Stimulated activated naive B cell treated with anti-CD40 and anti-IgM and Interleukin-4, amounts not matched to agents 10 μg/mL and 1 μg/mL and 100 μg/mL, for 72 hours (primary cell): Measurements from ENCODE around the gene TTLL6.
"Not testable (repeated sequence)": the region's sequence is repeated elsewhere in the genome, so short reads cannot be mapped to it uniquely, and the experiment has no call there.

ENCODE experiments used
- ATAC-seq, 2 donors: fragments of 150-1000 bp; cut with Tn5 transposase; replicated peaks; 2 replicates each; pipeline ENCODE4 v1.10.0; 2021; ENCODE audit warnings: moderate library complexity in 1 of 2
- DNase-seq: peaks from one replicate; pipeline ENCODE4 v3.0.0; 2021
- H3K27ac Mint-ChIP-seq: one replicate; pipeline ENCODE4 v1.8.0; 2022; ENCODE audit warnings: mild to moderate bottlenecking, mixed read lengths
- H3K27me3 Mint-ChIP-seq, 2 donors: one replicate each; pipeline ENCODE4 v1.8.0; 2022; ENCODE audit warnings: mixed read lengths in 2 of 2
- H3K36me3 Mint-ChIP-seq, 2 donors: one replicate each; pipeline ENCODE4 v1.8.0; 2022; ENCODE audit warnings: mixed read lengths in 2 of 2, mild to moderate bottlenecking in 1 of 2
- H3K4me1 Mint-ChIP-seq, 2 donors: one replicate each; pipeline ENCODE4 v1.8.0; 2022; ENCODE audit warnings: mixed read lengths in 2 of 2, mild to moderate bottlenecking in 1 of 2
- H3K4me3 Mint-ChIP-seq, 2 donors: one replicate each; pipeline ENCODE4 v1.8.0; 2022; ENCODE audit warnings: mild to moderate bottlenecking in 2 of 2, mixed read lengths in 2 of 2, moderate library complexity in 1 of 2
- H3K9me3 Mint-ChIP-seq, 2 donors: one replicate each; pipeline ENCODE4 v1.8.0; 2022; ENCODE audit warnings: mixed read lengths in 2 of 2, mild to moderate bottlenecking in 1 of 2

Gene TTLL6

DNA sequence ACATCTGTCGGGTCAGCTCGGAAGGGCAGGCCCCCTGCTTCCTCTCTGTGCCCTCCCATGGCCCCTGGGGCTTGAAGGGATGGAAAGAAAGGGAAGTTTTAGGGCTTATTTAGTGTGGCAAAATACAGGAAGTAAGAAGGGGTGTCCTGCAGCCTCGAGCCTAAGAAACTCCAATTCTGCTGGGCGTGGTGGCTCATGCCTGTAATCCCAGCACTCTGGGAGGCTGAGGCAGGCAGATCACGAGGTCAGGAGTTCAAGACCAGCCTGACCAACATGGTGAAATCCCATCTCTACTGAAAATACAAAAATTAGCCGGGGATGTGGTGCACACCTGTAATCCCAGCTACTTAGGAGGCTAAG is 20.9 kb downstream of the TTLL6 start:
- H3K4me1 Mint-ChIP-seq = peaks cover 7 to 10% of the 10 kb centered on the region in 2 donors
- not testable (repeated sequence) for H3K4me3 Mint-ChIP-seq, ATAC-seq, H3K27ac Mint-ChIP-seq, DNase-seq, H3K36me3 Mint-ChIP-seq, H3K9me3 Mint-ChIP-seq
- H3K27me3 Mint-ChIP-seq = peaks cover 47 to 67% of the 10 kb centered on the region in 2 donors

- Mint-ChIP-seq H3K9me3 (no peaks in the 10 kb centered on the region), H3K4me1 (peaks cover 7 to 8% of the 10 kb centered on the region in 2 donors), H3K36me3 (no peaks in the 10 kb centered on the region), H3K27ac (no peak overlapping the region), H3K4me3 (no peak overlapping the region), H3K27me3 (peaks cover 45 to 66% of the 10 kb centered on the region in 2 donors)
- ATAC-seq (no peak), DNase-seq (no peak)
Observed at GRCh38 chr17:48795444-48796162, 21.4 kb downstream of the TTLL6 start.

GRCh38 chr17:48792033-48792798 is 24.8 kb downstream of the TTLL6 start:
- Mint-ChIP-seq H3K27ac (peak overlapping the region; percentile 27), H3K9me3 (no peaks in the 10 kb centered on the region), H3K4me3 (no peak overlapping the region), H3K27me3 (peaks cover 51 to 68% of the 10 kb centered on the region in 2 donors), H3K4me1 (peaks cover 0 to 5% of the 10 kb centered on the region in 2 donors), H3K36me3 (no peaks in the 10 kb centered on the region)
- DNase-seq = no peak
- ATAC-seq = no peak

DNA sequence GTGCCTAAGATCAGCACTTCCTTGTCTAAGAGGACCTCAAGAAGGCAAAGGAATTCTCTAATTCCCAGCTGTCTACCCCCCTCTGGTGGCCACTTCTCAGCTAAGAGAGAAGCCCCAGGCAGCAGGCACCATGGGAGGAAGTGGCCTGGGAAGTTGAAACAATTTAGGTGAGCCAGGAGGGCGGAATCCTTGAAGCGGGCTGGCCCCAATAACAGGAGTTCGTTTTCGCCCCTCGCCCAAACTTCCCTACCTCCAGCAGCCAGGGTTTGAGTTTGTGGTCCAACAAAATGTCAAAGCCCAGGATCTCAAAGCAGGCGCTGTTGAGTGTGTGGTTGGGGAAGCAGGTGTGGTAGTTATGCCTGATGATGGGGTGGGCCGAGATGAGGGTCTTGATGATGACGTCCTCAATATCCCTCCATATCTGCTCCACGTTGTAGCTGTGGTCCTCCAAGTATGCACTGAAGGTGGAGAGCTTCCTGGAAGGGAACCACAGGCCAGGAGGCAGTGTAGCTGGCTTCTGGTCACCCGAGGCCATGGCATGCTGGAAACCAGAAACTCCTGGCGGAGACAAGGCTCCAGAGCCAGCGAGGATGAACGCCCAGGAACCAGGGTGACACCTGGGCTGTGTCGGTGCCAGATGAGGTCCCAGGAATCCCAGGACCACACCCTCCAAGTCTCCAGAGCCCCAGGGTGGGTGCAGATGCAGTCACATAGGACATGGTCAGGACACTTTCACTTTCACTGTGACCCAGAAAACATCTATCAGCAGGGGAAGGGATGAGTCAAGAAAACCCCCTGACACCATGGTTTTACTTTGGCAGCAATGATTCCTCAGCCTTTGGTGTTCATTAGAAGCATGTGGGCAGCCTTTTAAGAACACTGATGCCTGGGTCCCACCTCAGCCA is 25.6 kb downstream of the TTLL6 start:
- Mint-ChIP-seq H3K36me3 (no peaks in the 10 kb centered on the region), H3K9me3 (no peaks in the 10 kb centered on the region), H3K27me3 (peaks cover 54 to 67% of the 10 kb centered on the region in 2 donors), H3K27ac (no peak overlapping the region), H3K4me1 (peaks cover 0 to 5% of the 10 kb centered on the region in 2 donors), H3K4me3 (no peak overlapping the region)
- no peak for DNase-seq
- ATAC-seq = peak; percentile 69 to 92

- Mint-ChIP-seq H3K27ac (no peak overlapping the region), H3K9me3 (no peaks in the 10 kb centered on the region), H3K4me1 (peaks cover 0 to 3% of the 10 kb centered on the region in 2 donors), H3K27me3 (peaks cover 60 to 68% of the 10 kb centered on the region in 2 donors), H3K36me3 (no peaks in the 10 kb centered on the region), H3K4me3 (no peak overlapping the region)
- DNase-seq (no peak), ATAC-seq (peak in 1 of 2 donors; percentile 5)
Observed at GRCh38 chr17:48790607-48791127, 26.4 kb downstream of the TTLL6 start.

DNA sequence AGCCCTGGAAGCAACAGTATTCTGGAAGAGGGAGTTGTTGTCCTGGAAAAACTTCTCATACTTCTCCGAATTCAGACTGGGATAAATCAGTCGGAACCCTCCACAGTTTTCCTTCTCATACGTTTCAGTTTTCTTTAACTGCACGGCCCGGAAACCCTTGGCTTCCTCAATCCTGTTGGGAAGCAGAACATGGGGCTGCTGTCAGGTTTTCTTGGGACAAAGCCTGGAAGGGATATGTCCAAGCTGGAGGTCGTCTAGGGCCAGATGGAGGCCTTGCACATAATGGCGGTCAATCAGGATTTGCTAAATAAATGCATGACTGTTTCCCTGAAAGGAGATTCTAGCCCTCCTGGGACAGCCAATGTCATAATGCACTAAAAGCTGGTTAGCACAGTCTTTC is 29.2 kb downstream of the TTLL6 start:
- H3K4me1 Mint-ChIP-seq = peaks cover 0 to 3% of the 10 kb centered on the region in 2 donors
- no peak overlapping the region for H3K27ac Mint-ChIP-seq
- DNase-seq (no peak), ATAC-seq (no peak)
- no peaks in the 10 kb centered on the region for H3K36me3 Mint-ChIP-seq
- no peaks in the 10 kb centered on the region for H3K9me3 Mint-ChIP-seq
- peaks cover 54 to 59% of the 10 kb centered on the region in 2 donors for H3K27me3 Mint-ChIP-seq
- no peak overlapping the region for H3K4me3 Mint-ChIP-seq

DNA sequence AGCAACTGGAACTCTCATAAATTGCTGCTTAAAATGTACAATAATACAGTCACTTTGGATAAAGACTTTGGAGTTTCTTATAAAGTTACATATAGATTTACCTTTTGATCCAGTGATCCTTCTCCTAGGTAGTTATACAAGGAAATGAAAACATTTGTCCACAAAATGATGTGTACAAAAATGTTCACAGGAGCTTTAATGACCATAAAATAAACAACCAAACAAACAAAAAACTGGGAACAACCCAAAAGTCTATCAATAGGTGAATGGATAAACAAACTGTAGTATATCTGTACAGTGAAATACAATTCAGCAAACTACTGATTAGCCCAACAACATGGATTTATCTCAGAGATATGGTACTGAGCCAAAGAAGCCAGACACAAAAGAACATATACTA is 37.6 kb downstream of the TTLL6 start:
- no peak for ATAC-seq
- no peaks in the 10 kb centered on the region for H3K4me1 Mint-ChIP-seq

GRCh38 chr17:48776602-48777001 is 40.4 kb downstream of the TTLL6 start:
- H3K27ac Mint-ChIP-seq = no peak overlapping the region
- DNase-seq (no peak), ATAC-seq (no peak)
- H3K27me3 Mint-ChIP-seq = peaks cover 17 to 24% of the 10 kb centered on the region in 2 donors
- H3K9me3 Mint-ChIP-seq = no peaks in the 10 kb centered on the region
- H3K4me3 Mint-ChIP-seq = no peak overlapping the region
- no peaks in the 10 kb centered on the region for H3K4me1 Mint-ChIP-seq
- no peaks in the 10 kb centered on the region for H3K36me3 Mint-ChIP-seq

More for the DNA sequence above, 37.6 kb downstream of the TTLL6 start:
- Mint-ChIP-seq H3K27me3 (peaks cover 18% of the 10 kb centered on the region in 2 donors), H3K9me3 (no peaks in the 10 kb centered on the region), H3K36me3 (no peaks in the 10 kb centered on the region), H3K4me3 (no peak overlapping the region), H3K27ac (no peak overlapping the region)
- DNase-seq = no peak

GRCh38 chr17:48773245-48773644 is 43.8 kb downstream of the TTLL6 start:
- no peaks in the 10 kb centered on the region for H3K4me1 Mint-ChIP-seq
- ATAC-seq = no peak
- peaks cover 13 to 22% of the 10 kb centered on the region in 2 donors for H3K27me3 Mint-ChIP-seq
- H3K36me3 Mint-ChIP-seq = no peaks in the 10 kb centered on the region
- no peak overlapping the region for H3K4me3 Mint-ChIP-seq
- no peak overlapping the region for H3K27ac Mint-ChIP-seq
- no peaks in the 10 kb centered on the region for H3K9me3 Mint-ChIP-seq
- DNase-seq = no peak

DNA sequence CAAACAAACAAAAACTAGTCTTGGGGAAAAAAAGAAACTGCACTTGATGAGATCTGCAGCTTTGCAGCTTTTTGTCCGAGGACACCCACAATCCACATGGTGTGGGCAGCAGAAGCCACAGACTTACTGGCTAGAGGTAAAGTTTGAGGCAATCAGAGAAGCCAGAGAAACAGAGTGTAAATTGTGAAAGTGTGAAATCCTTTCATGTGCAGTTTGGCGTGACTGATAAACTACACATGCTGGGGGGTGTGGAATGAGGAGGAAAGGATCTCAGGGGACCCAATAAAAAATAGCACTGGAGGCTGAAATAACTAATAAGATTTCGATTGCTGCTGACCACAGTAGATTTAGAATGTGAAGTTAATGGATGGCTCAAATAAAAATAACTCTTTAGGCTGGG is 46.1 kb downstream of the TTLL6 start:
- no peak overlapping the region for H3K4me3 Mint-ChIP-seq
- no peaks in the 10 kb centered on the region for H3K9me3 Mint-ChIP-seq
- H3K27me3 Mint-ChIP-seq = peaks cover 7 to 17% of the 10 kb centered on the region in 2 donors
- no peaks in the 10 kb centered on the region for H3K4me1 Mint-ChIP-seq
- no peak overlapping the region for H3K27ac Mint-ChIP-seq
- DNase-seq (no peak), ATAC-seq (no peak)
- no peaks in the 10 kb centered on the region for H3K36me3 Mint-ChIP-seq

DNA sequence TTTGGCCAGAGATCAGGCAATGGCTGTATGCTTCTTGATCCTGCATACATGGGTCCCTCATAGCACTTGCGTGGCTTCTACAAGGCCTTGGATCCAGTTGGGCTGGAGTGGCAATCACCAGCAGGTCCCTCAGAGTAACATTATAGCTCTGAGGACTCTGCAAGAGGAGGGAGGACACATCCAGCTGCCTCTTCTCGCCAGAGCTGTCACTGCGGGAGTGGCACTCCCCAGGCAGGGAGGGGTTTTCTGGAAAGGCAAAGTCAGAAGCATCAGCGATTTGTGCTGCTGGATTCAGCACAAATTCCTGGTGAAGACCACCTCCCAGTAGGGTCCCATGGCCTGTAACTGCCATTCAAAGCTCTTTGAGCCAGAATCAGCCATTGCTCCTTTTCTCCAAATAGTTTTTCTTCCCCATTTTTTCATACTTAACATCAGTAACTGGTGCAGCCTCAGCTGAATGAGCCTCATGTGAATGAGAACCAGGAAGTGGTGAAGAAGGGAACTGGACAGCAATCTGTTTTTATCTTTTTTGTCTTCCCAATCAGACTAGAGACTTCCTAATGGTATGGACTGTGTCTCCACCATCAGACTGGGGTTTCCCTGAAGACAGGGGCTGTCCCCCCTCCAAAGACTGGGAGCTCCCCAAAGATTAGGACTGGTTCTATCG is 47.9 kb downstream of the TTLL6 start:
- Mint-ChIP-seq H3K27ac (no peak overlapping the region), H3K27me3 (peaks cover 12 to 18% of the 10 kb centered on the region in 2 donors), H3K9me3 (no peaks in the 10 kb centered on the region), H3K4me3 (no peak overlapping the region), H3K36me3 (no peaks in the 10 kb centered on the region), H3K4me1 (no peaks in the 10 kb centered on the region)
- DNase-seq (no peak), ATAC-seq (no peak)

- no peak overlapping the region for H3K4me3 Mint-ChIP-seq
- H3K27ac Mint-ChIP-seq = no peak overlapping the region
- H3K36me3 Mint-ChIP-seq = no peaks in the 10 kb centered on the region
- H3K4me1 Mint-ChIP-seq = no peaks in the 10 kb centered on the region
- no peak for ATAC-seq
- peaks cover 29 to 33% of the 10 kb centered on the region in 2 donors for H3K27me3 Mint-ChIP-seq
- DNase-seq = no peak
- H3K9me3 Mint-ChIP-seq = no peaks in the 10 kb centered on the region
Observed at GRCh38 chr17:48767263-48767774, 49.7 kb downstream of the TTLL6 start.

DNA sequence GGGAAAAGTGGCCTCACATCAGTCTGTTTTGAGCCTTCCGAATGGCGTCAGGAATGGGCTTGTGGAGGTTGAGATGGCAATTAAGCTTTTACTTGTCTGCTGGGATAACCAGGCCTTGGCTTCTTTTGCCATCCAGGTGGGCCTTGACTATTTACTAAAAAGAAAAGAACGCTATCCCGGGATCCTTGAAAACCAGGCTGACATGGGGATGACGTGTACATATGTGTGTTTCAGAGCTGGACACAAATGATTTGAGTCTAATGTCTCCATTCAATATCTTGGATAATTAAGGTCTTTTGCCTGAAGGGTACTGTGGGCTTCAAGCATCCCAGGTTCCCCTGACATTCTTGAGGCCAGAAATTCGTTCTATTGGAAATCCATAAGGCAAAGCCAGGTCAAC is 55.9 kb downstream of the TTLL6 start:
- no peak overlapping the region for H3K4me3 Mint-ChIP-seq
- DNase-seq (no peak), ATAC-seq (no peak)
- H3K4me1 Mint-ChIP-seq = peaks cover 3 to 8% of the 10 kb centered on the region in 2 donors
- H3K9me3 Mint-ChIP-seq = no peaks in the 10 kb centered on the region
- no peak overlapping the region for H3K27ac Mint-ChIP-seq
- H3K27me3 Mint-ChIP-seq = peaks cover 66 to 79% of the 10 kb centered on the region in 2 donors
- H3K36me3 Mint-ChIP-seq = peaks cover 0 to 1% of the 10 kb centered on the region in 2 donors
